Thyroid gland (tissue), 4 donors: ENCODE results near the gene EFNA1.

Experiments used
- CTCF ChIP-seq, 6 experiments: fragments of 200-600 bp in 3 of 6; fragments of 450-650 bp in 3 of 6; sonication (generic) in 3 of 6; IDR thresholded peaks; one replicate each; pipeline ENCODE4 v1.5.1; 2016 to 2019; ENCODE audit warnings: antibody characterized with exemption in 6 of 6, mild to moderate bottlenecking in 2 of 6, inconsistent platforms in 1 of 6, moderate library complexity in 1 of 6
- POLR2A ChIP-seq, 2 donors: fragments of 450-650 bp; IDR thresholded peaks; one replicate each; pipeline ENCODE4 v1.6.1; 2017; ENCODE audit warnings: antibody characterized with exemption in 2 of 2, mild to moderate bottlenecking in 2 of 2, moderate library complexity in 1 of 2

GRCh38 chr1:155082301-155083051 lies 45.2 kb upstream of the EFNA1 start:
- TF ChIP-seq CTCF (IDR thresholded peaks at IDR 0.05) (no peak), POLR2A (IDR thresholded peaks at IDR 0.05) (no peak)
